HepG2 (cell line): ENCODE data around the gene ARHGAP10. TPM values are rescaled to one million over a fixed set of nuclear protein-coding genes. Genes with fewer than 3 reads are reported as not detected.

Source experiments
- ATAC-seq: fragments of 200-7000 bp; cut with Tn5 transposase; 3 replicates; pipeline ENCODE4 v1.9.1; 2020; ENCODE audit warnings: mild to moderate bottlenecking, moderate library complexity
- BruUV-seq: library from RNA; stranded (reverse); fragments of 400-500 nt; replicated peaks from 2 replicates; lab custom pipeline; 2021; lab: Mats Ljungman, UMichigan
- CTCF ChIA-PET: fragments of 300-600 bp; formaldehyde crosslinking; extraction: SDS; loops from one replicate; lab custom pipeline; 2021; ENCODE audit warnings: low total read pairs, inconsistent platforms, low intra/inter-chr PET ratio; lab: Yijun Ruan, JAX
- POLR2A ChIA-PET: fragments of 350-600 bp; sonication (Branson Sonifier 250); formaldehyde crosslinking; loops from one replicate; lab custom pipeline; 2020; ENCODE audit warnings: antibody characterized with exemption, inconsistent platforms; lab: Yijun Ruan, JAX
- DNase-seq: peaks from one replicate; pipeline ENCODE4 v3.0.0-alpha.2; 2015; ENCODE audit warnings: low spot score
- FAIRE-seq: peaks from 3 replicates; lab custom pipeline; 2011; peaks lifted over from hg19 to GRCh38; lab: Jason Lieb, UNC
- H2AFZ ChIP-seq: one replicate; pipeline ENCODE4 v1.6.1; 2011; ENCODE audit warnings: low read length, inconsistent platforms
- H3K27ac ChIP-seq: fragments of 300-600 bp; 3 replicates; pipeline ENCODE4 v1.8.0; 2011; ENCODE audit warnings: mixed run types, mild to moderate bottlenecking, mixed read lengths, low read length, inconsistent platforms; ENCODE audit not compliant: insufficient read depth; ENCODE audit errors: extremely low read length
- H3K27me3 ChIP-seq, 2 experiments: fragments of 200-600 bp in 1 of 2; 2 replicates in 1 of 2; 3 replicates in 1 of 2; pipeline versions ENCODE4 v1.6.0 to v1.8.0; 2011; ENCODE audit warnings: low read length in 2 of 2, mild to moderate bottlenecking in 2 of 2, moderate library complexity in 2 of 2, inconsistent platforms in 1 of 2; ENCODE audit not compliant: insufficient read depth in 2 of 2, control insufficient read depth in 1 of 2
- H3K36me3 ChIP-seq, 2 experiments: fragments of 200-600 bp in 1 of 2; replicated peaks in 1 of 2; 2 replicates in 1 of 2; 3 replicates in 1 of 2; pipeline versions ENCODE4 v1.5.1 to v1.8.0; 2011; ENCODE audit warnings: low read length in 2 of 2, inconsistent platforms in 1 of 2; ENCODE audit not compliant: insufficient read depth in 2 of 2, control insufficient read depth in 1 of 2
- H3K4me1 ChIP-seq: 2 replicates; pipeline ENCODE4 v1.5.1; 2012; ENCODE audit warnings: low read length, inconsistent platforms; ENCODE audit not compliant: insufficient read depth
- H3K4me2 ChIP-seq: 2 replicates; pipeline ENCODE4 v1.6.0; 2011; ENCODE audit warnings: low read depth, low read length, inconsistent platforms
- H3K4me3 ChIP-seq, 3 experiments: fragments of 200-600 bp in 1 of 3; sonication (generic), shearing (Covaris generic) in 1 of 3; replicated peaks in 1 of 3; 2 replicates each; pipeline ENCODE4 v1.5.1; 2011 to 2016; ENCODE audit warnings: low read length in 3 of 3, inconsistent platforms in 2 of 3, low read depth in 2 of 3, mild to moderate bottlenecking in 2 of 3, control low read depth in 1 of 3, mixed read lengths in 1 of 3; ENCODE audit not compliant: insufficient read depth in 1 of 3
- H3K79me2 ChIP-seq: one replicate; pipeline ENCODE4 v1.6.1; 2011; ENCODE audit warnings: low read length, inconsistent platforms; ENCODE audit not compliant: insufficient read depth
- H3K9ac ChIP-seq: 2 replicates; pipeline ENCODE4 v1.6.0; 2011; ENCODE audit warnings: mild to moderate bottlenecking, low read depth, low read length, inconsistent platforms; ENCODE audit not compliant: insufficient read depth
- H3K9me3 ChIP-seq: 2 replicates; pipeline ENCODE4 v1.5.1; 2012; ENCODE audit warnings: mild to moderate bottlenecking, low read length
- H4K20me1 ChIP-seq: 2 replicates; pipeline ENCODE4 v1.6.0; 2011; ENCODE audit warnings: inconsistent platforms, mild to moderate bottlenecking, low read length, moderate library complexity; ENCODE audit not compliant: insufficient read depth
- AGO2 ChIP-seq: fragments of 200-400 bp; formaldehyde crosslinking; optimal IDR thresholded peaks from 2 replicates; pipeline ENCODE3; 2017; ENCODE audit warnings: mild to moderate bottlenecking, low read depth, low read length, moderate library complexity
- CCAR2 ChIP-seq: fragments of 200-400 bp; formaldehyde crosslinking; optimal IDR thresholded peaks from 2 replicates; pipeline ENCODE3; 2018; ENCODE audit warnings: low read depth, mild to moderate bottlenecking, low read length, moderate library complexity
- CREB3 ChIP-seq: sonication (generic); formaldehyde crosslinking; IDR thresholded peaks from 2 replicates; pipeline ENCODE4 v1.5.0; 2020; ENCODE audit warnings: missing genetic modification reagents
- HNF4A ChIP-seq: sonication (generic); formaldehyde crosslinking; IDR thresholded peaks from 2 replicates; pipeline ENCODE4 v1.4.0; 2020; ENCODE audit warnings: missing genetic modification reagents
- HNF4G ChIP-seq, 2 experiments: sonication (generic) in 1 of 2; formaldehyde crosslinking in 1 of 2; IDR thresholded peaks; 2 replicates each; pipeline versions ENCODE4 v1.4.0 to v1.6.1; 2011 to 2020; ENCODE audit warnings: borderline replicate concordance in 2 of 2, low read depth in 2 of 2, mild to moderate bottlenecking in 2 of 2, low read length in 1 of 2, missing genetic modification reagents in 1 of 2, moderate library complexity in 1 of 2
- MED13 ChIP-seq: sonication (generic); formaldehyde crosslinking; IDR thresholded peaks from 2 replicates; pipeline ENCODE4 v1.5.0; 2020; ENCODE audit warnings: missing genetic modification reagents
- NR2C2 ChIP-seq: sonication (generic); formaldehyde crosslinking; IDR thresholded peaks from 2 replicates; pipeline ENCODE4 v1.4.0; 2020; ENCODE audit warnings: missing genetic modification reagents, mild to moderate bottlenecking, moderate library complexity, borderline replicate concordance
- PAWR ChIP-seq: sonication (generic); formaldehyde crosslinking; IDR thresholded peaks from 2 replicates; pipeline ENCODE4 v1.4.0; 2020; ENCODE audit warnings: missing genetic modification reagents, mild to moderate bottlenecking, borderline replicate concordance
- RFX1 ChIP-seq: fragments of 450-650 bp; IDR thresholded peaks from 2 replicates; pipeline ENCODE4 v1.6.1; 2017
- RFXAP ChIP-seq: sonication (generic); formaldehyde crosslinking; IDR thresholded peaks from 2 replicates; pipeline ENCODE4 v1.4.0; 2020; ENCODE audit warnings: missing genetic modification reagents, borderline replicate concordance
- SRSF9 ChIP-seq: fragments of 200-400 bp; formaldehyde crosslinking; IDR thresholded peaks from 2 replicates; pipeline ENCODE4 v1.6.1; 2018; ENCODE audit warnings: borderline replicate concordance, mild to moderate bottlenecking, low read depth, low read length; ENCODE audit not compliant: insufficient read depth, poor library complexity, severe bottlenecking
- THAP11 ChIP-seq: IDR thresholded peaks from 2 replicates; pipeline ENCODE4 v1.6.1; 2016; ENCODE audit warnings: missing biosample characterization, missing genetic modification reagents
- ZBTB1 ChIP-seq: sonication (generic); formaldehyde crosslinking; IDR thresholded peaks from 2 replicates; pipeline ENCODE4 v1.4.0; 2020; ENCODE audit warnings: missing genetic modification reagents, borderline replicate concordance
- ZBTB26 ChIP-seq: IDR thresholded peaks from 2 replicates; pipeline ENCODE4 v1.6.1; 2016; ENCODE audit warnings: missing compliant biosample characterization, missing genetic modification reagents, borderline replicate concordance
- ZNF143 ChIP-seq: sonication (generic); formaldehyde crosslinking; IDR thresholded peaks from 2 replicates; pipeline ENCODE4 v1.4.0; 2020; ENCODE audit warnings: missing genetic modification reagents
- ZNF552 ChIP-seq: sonication (generic); formaldehyde crosslinking; IDR thresholded peaks from 2 replicates; pipeline ENCODE4 v1.9.0; 2022; ENCODE audit warnings: missing genetic modification reagents, mild to moderate bottlenecking, borderline replicate concordance
- ZNF614 ChIP-seq: IDR thresholded peaks from 2 replicates; pipeline ENCODE4 v1.6.1; 2018; ENCODE audit warnings: missing biosample characterization, missing genetic modification reagents, inconsistent platforms, borderline replicate concordance
- ZNF691 ChIP-seq: sonication (generic); formaldehyde crosslinking; IDR thresholded peaks from 2 replicates; pipeline ENCODE4 v1.4.0; 2020; ENCODE audit warnings: missing genetic modification reagents, low read depth, mild to moderate bottlenecking, borderline replicate concordance
- ZNF768 ChIP-seq: sonication (generic); formaldehyde crosslinking; IDR thresholded peaks from 2 replicates; pipeline ENCODE4 v1.4.0; 2020; ENCODE audit warnings: missing genetic modification reagents
- ZNF816 ChIP-seq: sonication (generic); formaldehyde crosslinking; IDR thresholded peaks from 2 replicates; pipeline ENCODE4 v1.8.0; 2022; ENCODE audit warnings: missing genetic modification reagents, mild to moderate bottlenecking, borderline replicate concordance
- ZSCAN22 ChIP-seq: sonication (generic); formaldehyde crosslinking; IDR thresholded peaks from 2 replicates; pipeline ENCODE4 v1.4.0; 2020; ENCODE audit warnings: mild to moderate bottlenecking, missing genetic modification reagents
- WGBS: methylation state at CpG from one replicate; pipeline ENCODE4 v1.1.6; 2017; ENCODE audit warnings: low lambda C conversion rate; 5-methylcytosine and 5-hydroxymethylcytosine counted together
- in situ Hi-C: cut with HindIII; loops from 2 replicates; pipeline ENCODE4 v1.10.0; 2017; ENCODE audit warnings: low pct_unique_long_range_greater_than_20kb; ENCODE audit not compliant: extremely low pct_ligation_motif_present
- intact Hi-C: fragments of 100-400 bp; cut with micrococcal nuclease; formaldehyde crosslinking; loops from one replicate; pipeline ENCODE4 v1.10.0; 2022; ENCODE audit not compliant: unreplicated experiment
- polyA plus RNA-seq, 8 experiments: library from polyadenylated mRNA; depleted of rRNA in 3 of 8; stranded (reverse) in 7 of 8; unstranded in 1 of 8; fragments of >200 nt; fragmentation: Illumina TruSeq in 4 of 8; extraction: Trizol in 4 of 8; gene quantifications; 2 replicates each; pipeline versions ENCODE4 v1.2.1 to v1.2.3, GENCODE V29; 2011 to 2016; ENCODE audit warnings: low read depth in 4 of 8, missing spikeins in 1 of 8, mixed read lengths in 1 of 8; ENCODE audit not compliant: insufficient read depth in 1 of 8
- total RNA-seq, 5 experiments: library from RNA; depleted of rRNA; stranded (reverse); fragments of >200 nt; fragmentation: Illumina TruSeq; extraction: Trizol; gene quantifications; 2 replicates each; pipeline ENCODE4 v1.2.3, GENCODE V29; 2016; ENCODE audit warnings: low read depth in 1 of 5
- TF ChIP-seq, protein P1 (sequence below): sonication (generic); formaldehyde crosslinking; IDR thresholded peaks from 2 replicates; pipeline ENCODE4 v1.9.0; 2021; ENCODE audit warnings: missing genetic modification reagents, mild to moderate bottlenecking, borderline replicate concordance

The ARHGAP10 gene
- total and polyA plus RNA-seq, 2 of the 13 experiments (the other 11 are each of a cell fraction or from before 2014, with no cell fraction given): 0.45 to 1.6 TPM

DNA sequence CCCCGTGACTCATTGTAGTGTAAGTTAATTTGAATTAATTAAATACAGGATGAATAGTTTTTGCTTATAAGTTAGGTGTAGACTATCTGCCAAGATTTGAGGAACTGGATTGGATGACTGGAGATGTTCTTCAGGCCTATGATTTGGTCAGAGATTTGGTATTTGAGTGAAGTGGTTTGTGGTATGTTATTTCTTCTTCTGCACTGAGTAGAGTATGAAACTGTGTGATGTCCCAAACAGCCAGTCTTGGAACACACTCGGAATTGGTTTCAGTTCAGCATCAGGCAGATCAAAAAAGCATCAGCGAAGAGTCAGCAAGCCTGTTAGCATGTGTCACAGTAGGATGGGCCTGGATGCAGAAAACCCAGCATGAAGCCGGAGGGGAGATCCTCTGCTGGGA lies 294.1 kb downstream of the ARHGAP10 start (continued):
- TF ChIP-seq, protein P1, sequence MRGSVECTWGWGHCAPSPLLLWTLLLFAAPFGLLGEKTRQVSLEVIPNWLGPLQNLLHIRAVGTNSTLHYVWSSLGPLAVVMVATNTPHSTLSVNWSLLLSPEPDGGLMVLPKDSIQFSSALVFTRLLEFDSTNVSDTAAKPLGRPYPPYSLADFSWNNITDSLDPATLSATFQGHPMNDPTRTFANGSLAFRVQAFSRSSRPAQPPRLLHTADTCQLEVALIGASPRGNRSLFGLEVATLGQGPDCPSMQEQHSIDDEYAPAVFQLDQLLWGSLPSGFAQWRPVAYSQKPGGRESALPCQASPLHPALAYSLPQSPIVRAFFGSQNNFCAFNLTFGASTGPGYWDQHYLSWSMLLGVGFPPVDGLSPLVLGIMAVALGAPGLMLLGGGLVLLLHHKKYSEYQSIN: no peak
- no peak for TF ChIP-seq RFX1
- no peak for TF ChIP-seq ZNF552 (CRISPR knock-in tag)
- no peak for TF ChIP-seq NR2C2
- TF ChIP-seq ZNF816 (CRISPR knock-in tag): no peak
- TF ChIP-seq HNF4G (IDR thresholded peaks at IDR 0.05; ENCODE audit: borderline replicate concordance, low read depth, low read length): no peak
- TF ChIP-seq HNF4G (CRISPR knock-in tag; IDR thresholded peaks at IDR 0.05; ENCODE audit: borderline replicate concordance, low read depth): no peak
- no peak for TF ChIP-seq ZNF691

- ChIA-PET CTCF (no interaction called here), POLR2A (no interaction called here)
- Histone ChIP-seq H3K79me2 (no peaks in the 10 kb centered on the region), H3K9ac (no peak overlapping the region), H4K20me1 (no peaks in the 10 kb centered on the region), H3K9me3 (no peaks in the 10 kb centered on the region), H3K4me3 (no peak overlapping the region), H2AFZ (no peak overlapping the region), H3K4me1 (no peaks in the 10 kb centered on the region), H3K27me3 (no peaks in the 10 kb centered on the region), H3K27ac (no peak overlapping the region), H3K36me3 (no peaks in the 10 kb centered on the region), H3K4me2 (no peak overlapping the region)
- TF ChIP-seq AGO2: no peak
- no peak for TF ChIP-seq ZBTB26
- no peak for TF ChIP-seq ZNF614 (CRISPR knock-in tag)
- TF ChIP-seq THAP11: no peak
- no peak for TF ChIP-seq RFXAP (CRISPR knock-in tag)
- TF ChIP-seq MED13 (CRISPR knock-in tag): no peak
- no peak for TF ChIP-seq ZNF143 (CRISPR knock-in tag)
- no peak for TF ChIP-seq PAWR
- no peak for TF ChIP-seq ZSCAN22 (CRISPR knock-in tag)
- no peak for TF ChIP-seq SRSF9
- no peak for TF ChIP-seq CREB3 (CRISPR knock-in tag)
- no peak for TF ChIP-seq ZNF768
- no peak for TF ChIP-seq CCAR2
- no peak for TF ChIP-seq ZBTB1
- TF ChIP-seq HNF4A (CRISPR knock-in tag): no peak
- ATAC-seq (no peak), DNase-seq (no peak), FAIRE-seq (no peak)
- WGBS: 72% methylated on average over 7 of the region's 7 CpGs
- in situ Hi-C loops (no loop called here), intact Hi-C loops (no loop called here)
- BruUV-seq: no TSS peak
Measured at GRCh38 chr4:148027201-148027600, 295.3 kb downstream of the ARHGAP10 start.
